HPDE6-E6E7 (cell line): ENCODE data around the gene DDX56.
"Not testable (repeated sequence)": the region's sequence is repeated elsewhere in the genome, so short reads cannot be mapped to it uniquely, and the experiment has no call there.

ENCODE experiments used
- DNase-seq: peaks from one replicate; pipeline ENCODE4 v3.0.0; 2011; ENCODE audit warnings: missing footprints; ENCODE audit errors: extremely low spot score

Gene DDX56

DNA sequence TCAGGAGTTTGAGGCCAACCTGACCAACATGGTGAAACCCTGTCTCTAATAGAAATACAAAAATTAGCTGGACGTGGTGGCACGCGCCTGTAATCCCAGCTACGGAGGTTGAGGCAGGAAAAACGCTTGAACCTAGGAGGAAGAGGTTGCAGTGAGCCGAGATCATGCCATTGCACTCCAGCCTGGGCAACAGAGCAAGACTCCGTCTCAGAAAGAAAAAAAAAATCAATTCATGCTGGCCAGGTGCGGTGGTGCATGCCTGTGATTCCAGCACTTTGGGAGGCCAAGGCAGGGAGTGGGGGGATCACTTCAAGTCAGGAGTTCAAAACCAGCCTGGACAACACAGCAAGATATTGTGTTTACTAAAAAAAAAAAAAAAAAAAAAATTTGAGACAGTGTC, 23.5 kb upstream of the DDX56 start:
- not testable (repeated sequence) for DNase-seq

- no peak for DNase-seq
These were observed 22.4 kb upstream of the DDX56 start for GRCh38 chr7:44595934-44596635.

DNA sequence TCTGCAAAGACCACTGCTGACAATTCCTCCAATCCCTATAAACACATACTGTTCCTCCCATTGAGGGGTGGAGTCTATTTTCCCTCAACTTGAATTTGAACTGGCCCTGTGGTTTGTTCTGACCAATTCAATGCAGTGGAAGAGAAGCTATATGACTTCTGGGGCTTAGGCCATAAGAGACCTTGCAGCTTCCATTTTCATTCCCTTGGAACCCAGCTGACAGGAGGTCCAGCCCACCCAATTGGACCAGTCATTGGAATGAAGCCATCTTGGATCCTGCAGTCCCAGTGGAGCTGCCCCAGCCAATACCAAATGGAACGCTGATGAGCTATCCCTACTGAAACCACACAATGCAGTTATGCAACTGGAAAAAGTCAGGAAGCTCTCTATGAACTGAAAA, 17.2 kb upstream of the DDX56 start:
- DNase-seq, result no peak

DNA sequence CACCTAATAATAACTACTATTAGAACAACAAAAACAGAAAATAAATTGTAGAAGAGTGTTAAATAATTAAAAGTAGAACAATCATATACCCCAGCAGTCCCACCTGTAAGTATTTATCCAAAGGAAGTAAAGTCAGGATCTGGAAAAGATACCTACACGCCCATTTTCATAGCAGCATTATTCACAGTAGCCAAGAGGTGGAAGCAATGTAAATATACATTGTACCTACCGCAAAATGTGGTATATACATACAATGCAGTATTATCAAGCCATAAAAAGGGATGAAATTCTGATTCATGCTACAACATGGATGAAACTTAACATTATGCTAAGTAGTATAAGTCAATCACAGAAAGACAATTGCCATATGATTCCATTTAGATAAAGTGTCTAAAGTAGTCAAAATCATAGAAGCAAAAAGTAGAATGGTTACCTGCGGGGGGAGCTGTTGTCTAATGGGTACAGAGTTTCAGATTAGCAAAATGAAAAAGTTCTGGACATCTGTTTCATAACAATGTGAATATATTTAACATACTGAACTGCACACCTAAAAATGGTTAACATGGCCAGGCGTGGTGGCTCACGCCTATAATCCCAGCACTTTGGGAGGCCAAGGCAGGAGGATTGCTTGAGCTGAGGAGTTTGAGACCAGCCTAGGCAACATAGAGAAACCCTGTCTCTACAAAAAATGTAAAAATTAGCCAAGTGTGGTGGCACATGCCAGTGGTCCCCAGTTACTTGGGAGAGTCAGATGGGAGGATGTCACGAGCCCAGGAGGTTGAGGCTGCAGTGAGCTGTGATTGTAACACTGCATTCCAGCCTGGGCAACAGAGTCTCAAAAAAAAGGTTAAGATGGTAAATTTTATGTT, 14.4 kb upstream of the DDX56 start:
- DNase-seq, result no peak

DNA sequence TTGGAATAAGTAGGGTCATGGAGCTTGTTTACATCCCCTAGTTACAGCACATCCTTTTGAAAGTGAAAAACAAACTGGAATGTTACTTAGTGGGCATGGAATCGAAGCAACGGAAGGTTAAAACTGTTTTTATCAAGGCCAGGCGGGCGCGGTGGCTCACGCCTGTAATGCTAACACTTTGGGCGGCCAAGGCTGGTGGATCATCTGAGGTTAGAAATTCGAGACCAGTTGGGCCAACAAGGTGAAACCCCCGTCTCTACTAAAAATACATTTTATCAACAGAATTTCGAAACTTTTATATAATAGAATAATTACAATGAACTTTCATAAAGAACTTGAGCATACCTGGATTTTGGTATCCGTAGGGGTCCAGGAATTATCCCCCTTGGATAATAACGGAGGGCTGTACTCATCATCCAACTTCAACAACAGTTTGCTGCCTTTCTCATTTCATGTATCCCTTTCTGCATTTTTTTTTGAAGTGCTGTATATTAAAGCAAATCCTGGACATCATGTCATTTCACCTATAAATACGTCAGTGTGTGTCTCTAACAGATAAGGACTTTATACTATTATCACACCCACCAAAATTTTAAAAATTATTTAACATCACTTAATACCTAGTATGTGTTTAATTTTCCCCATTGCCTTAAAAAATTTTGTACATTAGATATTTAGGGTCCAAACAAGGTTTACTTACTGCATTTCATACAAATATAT, 9.6 kb upstream of the DDX56 start:
- no peak for DNase-seq

DNA sequence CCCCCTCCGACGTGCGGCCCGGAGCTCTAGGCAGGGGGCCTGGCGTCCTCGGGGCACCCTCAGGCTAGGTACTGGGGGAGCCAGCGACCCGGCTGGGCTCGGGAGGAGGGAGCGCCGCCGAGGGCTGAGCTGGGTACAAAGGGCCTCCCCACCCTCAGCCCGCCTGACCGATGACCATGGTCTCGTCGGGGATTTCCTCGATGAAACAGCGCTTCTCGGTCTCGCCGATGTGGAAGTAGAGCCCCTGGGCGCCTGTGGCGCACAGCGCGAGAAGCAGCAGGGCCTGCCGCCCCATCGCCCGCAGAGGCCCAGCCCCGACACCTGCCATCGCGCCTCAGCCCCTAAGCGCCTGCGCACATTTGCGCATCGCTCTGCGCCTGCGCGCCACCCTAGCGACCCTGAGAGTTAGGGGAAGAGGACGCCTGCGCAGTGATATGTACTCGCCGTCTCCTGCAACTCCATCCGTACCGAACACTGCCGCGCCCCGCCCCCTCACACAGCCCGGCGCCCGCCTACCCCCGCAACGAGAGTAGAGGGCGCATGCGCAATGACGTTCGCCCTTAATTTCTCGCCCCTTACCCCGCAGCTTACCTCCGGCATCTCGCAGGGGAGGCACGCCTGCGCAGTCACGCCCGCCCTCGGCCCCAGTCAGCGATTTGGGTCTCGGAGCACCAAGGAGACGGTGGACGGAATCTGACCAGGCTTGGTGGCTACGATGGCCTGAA, 8.3 kb upstream of the DDX56 start, which contains the start of gene TMED4:
Gene TMED4, minus strand, starts transcription at position 353 of the 725 bp plus-strand sequence. Its CDS starts 25 bp downstream, at position 328.
- peak; percentile 99 for DNase-seq

DNA sequence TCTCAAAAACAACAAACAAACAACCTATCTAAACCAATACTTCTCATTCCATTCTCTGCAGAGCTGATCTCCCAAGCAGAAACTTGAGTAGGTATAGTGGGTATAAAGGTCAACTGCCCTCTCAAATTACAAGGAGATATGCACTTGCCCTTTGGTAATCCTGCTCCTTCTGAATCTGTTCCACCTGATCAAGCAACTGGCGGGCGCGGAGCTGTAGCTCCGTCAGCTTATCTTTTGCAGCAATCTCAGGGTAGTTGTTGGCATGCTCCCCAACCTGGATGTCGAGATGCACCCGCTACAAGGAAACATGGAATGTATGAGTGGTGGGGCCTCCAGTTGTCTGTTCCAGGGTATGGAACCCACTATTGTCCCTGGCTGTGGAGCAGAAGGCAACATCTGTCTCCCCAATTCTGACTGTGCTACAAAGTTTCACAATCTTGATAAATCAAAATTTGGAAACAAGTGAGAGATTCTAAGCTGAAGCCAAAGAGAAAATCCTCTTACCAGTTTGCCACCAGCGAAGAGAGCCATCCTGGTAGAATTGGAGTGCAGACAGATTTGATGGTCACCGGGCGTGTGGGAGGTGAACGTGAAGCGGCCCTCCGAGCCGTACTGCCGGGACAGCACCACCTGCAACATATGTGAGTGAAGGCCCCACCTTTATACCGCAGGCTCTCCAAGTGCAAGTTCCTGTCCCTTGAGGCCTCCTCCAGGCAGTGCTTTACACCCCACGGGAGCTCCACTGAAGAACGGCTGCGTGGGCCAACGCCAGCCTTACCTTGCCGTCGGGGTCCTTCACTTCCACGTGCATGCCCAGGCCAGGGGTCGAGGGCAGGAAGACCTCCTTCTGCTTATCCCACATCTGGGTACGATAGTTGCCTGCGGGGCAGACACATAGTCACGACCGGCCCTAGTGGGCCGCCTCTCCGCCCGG, 7.5 kb upstream of the DDX56 start:
- peak; percentile 33 for DNase-seq

- no peak for DNase-seq
These were observed 2.5 kb upstream of the DDX56 start for GRCh38 chr7:44576228-44576627.

GRCh38 chr7:44575054-44575453, 1.3 kb upstream of the DDX56 start:
- DNase-seq, result no peak

DNA sequence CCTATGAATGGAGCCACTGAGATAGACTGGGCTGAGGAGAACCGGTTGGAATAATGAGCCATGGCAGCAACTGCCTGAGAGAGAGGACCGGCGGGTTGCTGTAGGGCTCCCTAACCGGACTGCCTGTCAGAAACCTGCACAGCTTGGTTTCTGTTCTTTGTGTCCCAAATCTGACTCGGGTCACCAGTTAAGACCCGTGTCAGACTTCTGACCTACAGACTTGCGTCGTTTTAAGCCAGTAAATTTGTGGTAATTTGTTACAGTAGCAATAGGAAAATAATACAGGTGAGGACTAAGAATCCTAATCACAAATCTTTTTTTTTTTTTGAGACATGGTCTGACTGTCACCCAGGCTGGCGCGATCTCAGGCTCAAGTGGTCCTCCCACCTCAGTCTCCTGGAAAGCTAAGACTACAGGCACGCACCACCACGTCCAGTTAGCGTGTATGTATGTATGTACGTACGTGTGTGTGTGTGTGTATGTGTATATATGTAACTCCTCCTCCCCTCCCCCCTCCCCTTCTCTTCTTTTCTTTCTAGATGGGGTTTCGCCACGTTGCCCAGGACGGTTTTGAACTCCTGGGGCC, 672 bp upstream of the DDX56 start:
- DNase-seq, result no peak

DNA sequence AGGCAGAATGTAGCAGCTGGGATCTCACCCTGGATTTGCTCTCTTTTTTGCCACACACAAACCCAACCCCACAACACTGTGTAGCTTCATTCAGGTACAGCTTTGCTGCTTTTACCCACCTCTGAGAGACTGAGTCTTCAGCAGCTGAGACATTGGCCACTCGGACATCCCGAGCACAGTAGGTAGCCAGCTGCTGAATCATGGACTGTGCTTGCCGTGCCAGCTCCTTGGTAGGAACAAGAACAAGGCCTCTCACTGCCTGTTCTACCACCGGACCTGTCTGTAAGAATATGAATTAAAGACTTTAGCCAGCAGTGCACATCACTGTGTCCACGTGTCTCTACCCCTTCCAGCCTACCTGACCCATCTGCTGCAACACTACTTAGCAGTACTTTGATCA, 937 bp downstream of the DDX56 start:
- no peak for DNase-seq

GRCh38 chr7:44569959-44570358, 3.7 kb downstream of the DDX56 start:
- no peak for DNase-seq

DNA sequence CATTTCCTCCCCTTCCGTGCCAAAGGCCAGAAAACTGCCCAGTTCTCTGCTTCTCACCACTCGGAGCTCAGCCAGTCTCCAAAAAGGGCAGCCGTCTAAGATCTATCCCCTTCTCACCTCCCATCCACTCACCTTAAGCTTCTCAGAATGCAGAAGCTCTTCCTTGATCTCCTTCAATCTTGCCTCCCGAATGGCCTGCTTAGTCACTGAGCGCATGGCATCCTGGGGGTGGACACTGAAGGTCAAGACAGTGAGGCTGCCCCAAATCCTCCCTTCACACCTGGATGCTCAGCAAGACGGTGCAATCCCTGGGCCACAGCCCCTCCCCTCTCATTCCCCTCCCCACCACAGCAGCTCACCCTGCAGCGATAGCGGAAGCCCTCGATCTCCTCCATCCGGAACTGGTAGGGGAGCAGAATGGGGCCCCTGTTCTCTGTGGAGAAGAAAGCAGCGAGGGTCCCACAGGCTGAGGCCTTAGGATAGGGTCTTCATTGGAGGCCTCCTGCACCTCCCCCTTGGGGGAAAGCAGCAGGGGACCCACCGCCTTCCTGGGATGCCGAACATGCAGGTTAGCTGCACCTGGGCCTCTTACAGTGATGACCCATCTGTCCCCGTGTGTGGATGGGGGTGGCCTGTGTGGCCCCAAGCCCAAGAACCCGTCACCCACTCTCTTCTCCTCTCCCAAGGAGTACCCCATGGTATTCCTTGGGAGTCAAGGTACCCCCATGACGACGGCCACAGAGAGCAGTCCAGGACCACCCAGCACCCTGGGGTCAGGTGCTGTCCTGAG, 4.7 kb downstream of the DDX56 start:
- no peak for DNase-seq

DNA sequence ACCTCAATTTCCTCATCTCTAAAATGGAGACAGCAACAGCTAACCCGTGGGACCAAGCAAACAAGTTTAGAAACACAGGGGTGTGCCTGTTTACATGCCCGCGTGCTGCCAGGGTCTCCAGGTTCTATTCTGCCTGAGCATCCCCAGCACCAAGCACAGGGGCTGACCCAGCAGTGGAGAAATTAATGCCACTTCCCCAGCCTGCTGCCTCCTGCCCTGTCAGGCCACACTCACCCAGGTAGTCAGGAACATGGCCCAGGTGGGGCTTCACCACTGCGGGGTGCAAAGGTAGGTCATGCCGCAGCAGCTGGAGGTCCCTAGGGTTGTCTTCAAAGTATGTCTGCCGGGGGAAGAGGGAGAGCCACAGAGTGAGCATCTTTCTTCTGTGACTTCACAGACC, 5.8 kb downstream of the DDX56 start:
- no peak for DNase-seq

DNA sequence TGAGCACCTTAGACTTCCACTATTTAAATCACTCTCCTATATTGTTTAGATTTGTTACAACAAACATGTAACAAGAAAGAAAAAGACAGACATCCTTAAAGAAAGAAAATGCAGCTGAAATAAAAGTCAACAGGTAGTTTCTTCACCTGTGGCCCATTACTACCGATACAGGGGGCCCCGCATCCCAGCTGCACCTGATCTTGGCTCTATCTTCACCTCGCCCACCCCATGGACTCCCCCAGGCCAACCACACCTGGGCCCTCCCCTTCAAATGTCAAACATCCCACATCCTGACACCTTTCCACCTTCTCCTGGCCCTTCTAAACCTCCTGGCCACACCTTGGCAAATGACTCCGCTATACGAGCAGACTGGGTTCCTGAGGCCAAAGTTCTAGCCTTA, 7.0 kb downstream of the DDX56 start:
- DNase-seq, result no peak

- DNase-seq, result no peak
These were observed 7.7 kb downstream of the DDX56 start for GRCh38 chr7:44565795-44566559.

DNA sequence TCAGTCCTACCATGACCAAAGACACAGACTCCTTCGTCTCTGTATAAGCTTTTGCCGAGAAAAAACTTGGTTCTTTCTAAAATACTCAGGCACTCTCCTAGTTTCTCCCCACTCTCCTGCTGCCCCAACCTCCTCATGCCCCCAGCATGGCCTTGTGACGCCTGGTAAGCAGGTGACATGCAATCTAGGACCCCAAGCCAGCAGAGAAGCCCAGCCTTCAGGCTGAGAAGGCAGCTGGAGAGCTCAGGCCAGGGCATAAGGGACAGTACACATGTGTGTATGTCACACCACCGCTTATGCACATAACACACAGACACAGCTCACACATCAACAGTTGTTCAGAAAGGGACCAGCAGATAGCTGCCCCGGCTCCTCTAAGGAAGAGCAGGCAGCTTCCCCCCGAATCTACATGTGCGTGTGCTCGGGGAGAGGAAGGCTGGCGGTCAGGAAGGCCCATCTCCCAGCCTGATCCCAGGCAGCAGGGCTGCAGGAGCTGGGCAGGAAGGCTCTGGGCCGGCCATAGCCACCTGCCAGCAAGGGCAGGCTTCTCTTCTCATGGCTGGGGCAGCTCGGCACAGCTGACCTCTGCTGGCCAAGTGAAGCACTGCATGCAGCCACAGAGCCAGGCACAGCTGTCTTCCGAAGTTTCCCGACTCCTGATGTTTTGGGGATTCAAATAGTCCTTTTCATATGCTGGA, 8.5 kb downstream of the DDX56 start:
- DNase-seq, result peak; percentile 54

GRCh38 chr7:44564606-44565005, 9.1 kb downstream of the DDX56 start:
- DNase-seq, result no peak
